ENCODE results near the gene CYP2W1. TPM values are rescaled to one million over a fixed set of nuclear protein-coding genes. Genes with fewer than 3 reads are reported as not detected.

The CYP2W1 gene
- total and polyA plus RNA-seq, 10 of the 15 experiments (the other 5 are each of a cell fraction or from before 2014, with no cell fraction given), result not detected

- TF ChIP-seq REST (IDR thresholded peaks at IDR 0.05; ENCODE audit: low read depth, low read length), result no peak
- TF ChIP-seq CREM (IDR thresholded peaks at IDR 0.05; ENCODE audit: low read depth), result no peak
- no peak for TF ChIP-seq HSF1 (IDR thresholded peaks at IDR 0.05; ENCODE audit: low read depth, low read length)
- 0 out of 4 replicates have a peak, but pooled peaks of 1 of the 2 experiments have one; percentile 16 for TF ChIP-seq IKZF2 (IDR thresholded peaks at IDR 0.05)
- TF ChIP-seq MLLT1 (IDR thresholded peaks at IDR 0.05), result peak; percentile 12; the same call in 1 of the 2 replicates
- TF ChIP-seq ZNF687 (IDR thresholded peaks at IDR 0.05), result peak; percentile 73
- TF ChIP-seq TCF12 (IDR thresholded peaks at IDR 0.05; ENCODE audit: low read depth, low read length), result peak; percentile 73; the same call in 1 of the 2 replicates
- TF ChIP-seq PAX5 (IDR thresholded peaks at IDR 0.05; ENCODE audit: borderline replicate concordance, low read depth, low read length), result 0 out of 2 replicates have a peak, but pooled peaks have one; percentile 23
- 0 out of 2 replicates have a peak, but pooled peaks have one; percentile 1 for TF ChIP-seq SPI1 (IDR thresholded peaks at IDR 0.05; ENCODE audit: borderline replicate concordance, insufficient read depth, low read depth, low read length)
- TF ChIP-seq CHD2 (IDR thresholded peaks at IDR 0.05; ENCODE audit: borderline replicate concordance, low read depth, low read length), result no peak
- TF ChIP-seq LARP7 (IDR thresholded peaks at IDR 0.05), result 0 out of 2 replicates have a peak, but pooled peaks have one; percentile 46
- TF ChIP-seq ZBTB4 (CRISPR knock-in tag; IDR thresholded peaks at IDR 0.05), result no peak
- no peak for TF ChIP-seq WRNIP1 (IDR thresholded peaks at IDR 0.05; ENCODE audit: borderline replicate concordance, low read depth, low read length)
- no peak for TF ChIP-seq NFIC (IDR thresholded peaks at IDR 0.05; ENCODE audit: low read depth, low read length)
- no peak for TF ChIP-seq CBFB (IDR thresholded peaks at IDR 0.05; ENCODE audit: low read depth)
Measured at GRCh38 chr7:1022801-1023465, 40.0 kb downstream of the CYP2W1 start (continued).
